ENCODE measurements around the gene WHRN.

Gene WHRN

DNA sequence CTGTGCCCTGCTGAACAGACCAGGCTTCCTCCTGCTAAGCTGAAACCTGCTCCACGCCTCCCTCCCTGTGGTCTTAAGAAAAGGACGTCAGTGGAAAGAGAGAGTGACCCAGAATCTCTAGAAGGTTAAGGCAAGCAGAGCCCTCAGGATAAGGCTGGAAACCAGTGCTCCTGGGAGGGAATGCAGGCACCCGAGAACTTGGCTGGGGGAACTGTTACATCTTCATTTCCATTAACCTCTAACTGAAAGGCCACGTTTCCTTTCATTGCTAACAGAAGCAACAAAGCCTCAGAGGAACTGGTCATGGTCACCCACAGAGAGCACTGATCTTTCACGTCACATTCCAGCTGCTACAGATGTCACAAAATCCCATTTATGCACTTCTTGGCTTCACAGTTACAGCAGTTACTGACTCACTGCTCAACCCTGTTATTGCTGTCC lies 91.4 kb downstream of the WHRN start:
- Histone ChIP-seq H3K36me3 (replicated peaks) (no peaks in the 10 kb centered on the region), H3K27ac (no peak overlapping the region), H3K27me3 (replicated peaks) (no peaks in the 10 kb centered on the region), H3K4me3 (ENCODE audit: low read depth, low read length) (no peak overlapping the region)
- TF ChIP-seq, protein P1, sequence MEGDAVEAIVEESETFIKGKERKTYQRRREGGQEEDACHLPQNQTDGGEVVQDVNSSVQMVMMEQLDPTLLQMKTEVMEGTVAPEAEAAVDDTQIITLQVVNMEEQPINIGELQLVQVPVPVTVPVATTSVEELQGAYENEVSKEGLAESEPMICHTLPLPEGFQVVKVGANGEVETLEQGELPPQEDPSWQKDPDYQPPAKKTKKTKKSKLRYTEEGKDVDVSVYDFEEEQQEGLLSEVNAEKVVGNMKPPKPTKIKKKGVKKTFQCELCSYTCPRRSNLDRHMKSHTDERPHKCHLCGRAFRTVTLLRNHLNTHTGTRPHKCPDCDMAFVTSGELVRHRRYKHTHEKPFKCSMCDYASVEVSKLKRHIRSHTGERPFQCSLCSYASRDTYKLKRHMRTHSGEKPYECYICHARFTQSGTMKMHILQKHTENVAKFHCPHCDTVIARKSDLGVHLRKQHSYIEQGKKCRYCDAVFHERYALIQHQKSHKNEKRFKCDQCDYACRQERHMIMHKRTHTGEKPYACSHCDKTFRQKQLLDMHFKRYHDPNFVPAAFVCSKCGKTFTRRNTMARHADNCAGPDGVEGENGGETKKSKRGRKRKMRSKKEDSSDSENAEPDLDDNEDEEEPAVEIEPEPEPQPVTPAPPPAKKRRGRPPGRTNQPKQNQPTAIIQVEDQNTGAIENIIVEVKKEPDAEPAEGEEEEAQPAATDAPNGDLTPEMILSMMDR (IDR thresholded peaks at IDR 0.05; ENCODE audit: low read depth, low read length, missing control alignments): no peak
- peak; percentile 76 for DNase-seq
- in situ Hi-C loops (cut with HindIII; ENCODE audit: low pct_ligation_motif_present, low sequenced_read_pairs): no loop called here

DNA sequence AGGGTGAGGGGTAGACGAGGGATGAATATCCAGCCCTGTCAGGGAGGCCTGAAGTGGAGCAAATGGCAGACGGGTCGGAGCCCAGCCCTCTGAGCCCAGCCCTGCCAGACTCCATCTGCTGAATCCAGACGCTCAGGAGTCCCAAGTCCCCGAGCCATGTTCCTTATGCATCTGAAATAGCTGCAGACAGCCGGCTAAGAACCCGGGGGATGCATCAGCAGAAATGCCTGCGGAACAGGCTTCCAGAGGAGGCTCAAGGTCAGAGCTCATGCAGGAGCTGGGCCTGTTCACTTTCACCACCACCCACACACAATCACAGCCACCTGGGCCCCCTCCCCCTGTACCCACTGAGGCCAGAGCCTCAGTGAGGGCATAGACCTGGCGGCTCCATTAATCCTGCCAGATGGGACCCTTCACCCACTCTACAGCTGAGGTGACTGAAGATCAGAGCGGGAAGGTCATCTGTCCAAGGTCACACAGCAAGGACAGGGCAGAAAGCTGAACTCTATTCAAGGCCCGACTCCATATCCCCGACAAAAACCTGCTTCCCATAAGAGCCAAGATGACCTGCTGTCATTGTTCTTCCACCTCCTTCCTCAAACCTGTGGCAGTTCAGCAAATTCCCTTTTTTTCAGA lies 93.1 kb downstream of the WHRN start:
- no peaks in the 10 kb centered on the region for H3K36me3 ChIP-seq (replicated peaks)
- no peak overlapping the region for H3K4me3 ChIP-seq (ENCODE audit: low read depth, low read length)
- TF ChIP-seq, protein P1 (IDR thresholded peaks at IDR 0.05; ENCODE audit: low read depth, low read length, missing control alignments): no peak
- DNase-seq: no peak
- in situ Hi-C loops (cut with HindIII; ENCODE audit: low pct_ligation_motif_present, low sequenced_read_pairs): no loop called here
- no peaks in the 10 kb centered on the region for H3K27me3 ChIP-seq (replicated peaks)
- no peak overlapping the region for H3K27ac ChIP-seq

DNA sequence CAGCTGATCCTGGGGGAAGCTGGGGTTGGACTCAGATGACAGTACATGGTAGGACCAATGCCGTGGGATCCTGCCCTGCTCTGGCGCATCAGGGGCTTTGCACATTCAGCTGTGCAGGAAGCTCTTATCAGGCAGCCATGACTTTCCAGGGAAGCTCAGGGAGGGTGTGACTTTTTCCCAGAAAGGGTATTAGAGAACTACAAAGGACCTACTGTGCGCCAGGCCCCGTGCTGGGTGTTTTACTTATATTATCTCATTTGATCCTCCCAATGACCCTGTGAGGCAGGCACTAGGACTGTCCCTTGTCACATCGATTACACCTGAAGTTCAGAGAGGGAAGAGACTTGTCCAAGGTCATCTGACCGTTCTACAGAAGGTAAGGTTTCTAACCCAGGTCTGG lies 93.8 kb downstream of the WHRN start:
- Histone ChIP-seq H3K4me3 (ENCODE audit: low read depth, low read length) (no peak overlapping the region), H3K27ac (no peak overlapping the region), H3K36me3 (replicated peaks) (no peaks in the 10 kb centered on the region), H3K27me3 (replicated peaks) (no peaks in the 10 kb centered on the region)
- TF ChIP-seq, protein P1 (IDR thresholded peaks at IDR 0.05; ENCODE audit: low read depth, low read length, missing control alignments): no peak
- no peak for DNase-seq
- in situ Hi-C loops (cut with HindIII; ENCODE audit: low pct_ligation_motif_present, low sequenced_read_pairs): no loop called here

DNA sequence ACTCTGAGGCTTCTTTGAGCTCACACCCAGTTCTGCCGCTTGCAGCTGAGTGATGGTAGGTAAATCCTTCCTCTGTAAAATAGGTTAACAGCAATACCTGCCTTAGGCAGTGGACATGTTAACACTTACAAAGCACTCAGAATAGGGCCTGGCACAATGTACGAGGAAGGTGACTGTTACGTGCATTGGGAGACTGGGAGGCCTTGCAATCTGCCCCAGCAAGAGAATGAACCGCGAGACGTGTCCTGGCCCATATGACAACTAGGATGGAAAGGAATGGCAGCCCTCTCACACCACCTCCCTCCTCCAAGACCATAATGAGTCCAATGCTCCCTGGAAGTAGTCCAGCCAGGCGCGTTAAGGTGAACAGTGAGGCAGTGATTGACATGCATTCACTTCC lies 94.4 kb downstream of the WHRN start:
- no peaks in the 10 kb centered on the region for H3K36me3 ChIP-seq (replicated peaks)
- in situ Hi-C loops (cut with HindIII; ENCODE audit: low pct_ligation_motif_present, low sequenced_read_pairs): no loop called here
- DNase-seq: no peak
- H3K27ac ChIP-seq: no peak overlapping the region
- no peak overlapping the region for H3K4me3 ChIP-seq (ENCODE audit: low read depth, low read length)
- TF ChIP-seq, protein P1 (IDR thresholded peaks at IDR 0.05; ENCODE audit: low read depth, low read length, missing control alignments): no peak
- no peaks in the 10 kb centered on the region for H3K27me3 ChIP-seq (replicated peaks)

DNA sequence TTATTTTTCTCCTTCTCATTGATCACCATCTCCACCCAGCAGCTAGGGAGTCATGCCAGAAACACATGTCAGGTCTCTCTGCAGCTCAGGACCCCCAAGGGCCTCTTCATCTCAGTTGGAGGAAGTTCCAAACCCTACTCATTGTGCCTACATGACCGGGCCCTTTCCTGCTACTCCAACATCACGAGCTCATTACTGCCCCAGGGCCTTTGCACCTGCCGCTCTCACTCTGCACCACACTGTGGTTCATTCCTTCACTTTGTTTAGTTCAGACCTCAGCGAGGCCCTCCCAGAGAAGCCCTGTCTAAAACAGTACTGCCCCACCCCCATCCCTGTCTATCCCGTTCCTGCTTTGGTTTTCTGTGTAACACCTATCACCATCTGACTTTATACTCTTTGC lies 95.4 kb downstream of the WHRN start:
- in situ Hi-C loops (cut with HindIII; ENCODE audit: low pct_ligation_motif_present, low sequenced_read_pairs): no loop called here
- no peaks in the 10 kb centered on the region for H3K36me3 ChIP-seq (replicated peaks)
- no peak for DNase-seq
- H3K27ac ChIP-seq: no peak overlapping the region
- no peaks in the 10 kb centered on the region for H3K27me3 ChIP-seq (replicated peaks)
- no peak overlapping the region for H3K4me3 ChIP-seq (ENCODE audit: low read depth, low read length)
- TF ChIP-seq, protein P1 (IDR thresholded peaks at IDR 0.05; ENCODE audit: low read depth, low read length, missing control alignments): no peak

Data from brain microvascular endothelial cell (primary cell).